Smooth muscle cell (in vitro differentiated cells): ENCODE measurements around the gene PPARA. TPM values are rescaled to one million over a fixed set of nuclear protein-coding genes. Genes with fewer than 3 reads are reported as not detected.

Source experiments
- DNase-seq: peaks from one replicate; lab custom pipeline; 2025; ENCODE audit not compliant: unreplicated experiment; lab: John Stamatoyannopoulos, UW
- H2AFZ ChIP-seq: fragments of 200-600 bp; sonication (generic); 2 replicates; pipeline ENCODE4 v1.6.0; 2016; ENCODE audit warnings: antibody characterized with exemption, low read depth, mild to moderate bottlenecking
- H3F3A ChIP-seq: fragments of 200-600 bp; sonication (generic); 2 replicates; pipeline ENCODE4 v1.6.0; 2017; ENCODE audit warnings: antibody characterized with exemption, low read depth
- H3K27ac ChIP-seq: fragments of 200-600 bp; sonication (generic); 2 replicates; pipeline ENCODE4 v1.5.1; 2016; ENCODE audit warnings: low read depth, mild to moderate bottlenecking
- H3K27me3 ChIP-seq: fragments of 200-600 bp; sonication (generic); 2 replicates; pipeline ENCODE4 v1.6.1; 2016; ENCODE audit warnings: low read depth, mild to moderate bottlenecking
- H3K36me3 ChIP-seq: fragments of 200-600 bp; sonication (generic); 2 replicates; pipeline ENCODE4 v1.5.1; 2016; ENCODE audit warnings: low read depth
- H3K4me1 ChIP-seq: fragments of 200-600 bp; sonication (generic); 2 replicates; pipeline ENCODE4 v1.5.1; 2016; ENCODE audit warnings: low read depth
- H3K4me2 ChIP-seq: fragments of 200-600 bp; sonication (generic); 2 replicates; pipeline ENCODE4 v1.6.0; 2016; ENCODE audit warnings: mild to moderate bottlenecking
- H3K4me3 ChIP-seq: fragments of 200-600 bp; sonication (generic); 2 replicates; pipeline ENCODE4 v1.5.1; 2016; ENCODE audit warnings: mild to moderate bottlenecking
- H3K79me2 ChIP-seq: fragments of 200-600 bp; sonication (generic); 2 replicates; pipeline ENCODE4 v1.6.0; 2016; ENCODE audit warnings: low read depth, mild to moderate bottlenecking
- H3K9ac ChIP-seq: fragments of 200-600 bp; sonication (generic); 2 replicates; pipeline ENCODE4 v1.6.0; 2016; ENCODE audit warnings: low read depth
- H3K9me3 ChIP-seq: fragments of 200-600 bp; sonication (generic); replicated peaks from 2 replicates; pipeline ENCODE4 v1.5.1; 2016; ENCODE audit warnings: low read depth
- H4K20me1 ChIP-seq: fragments of 200-600 bp; sonication (generic); 2 replicates; pipeline ENCODE4 v1.6.0; 2016; ENCODE audit warnings: low read depth
- CTCF ChIP-seq: fragments of 200-600 bp; sonication (generic); IDR thresholded peaks from 2 replicates; pipeline ENCODE4 v1.5.1; 2017; ENCODE audit warnings: borderline replicate concordance, mild to moderate bottlenecking, antibody characterized with exemption; ENCODE audit not compliant: insufficient read depth, poor library complexity, severe bottlenecking
- WGBS: methylation state at CpG from one replicate; pipeline ENCODE4 v1.1.7; 2016; ENCODE audit warnings: low lambda C conversion rate; 5-methylcytosine and 5-hydroxymethylcytosine counted together
- polyA plus RNA-seq: library from polyadenylated mRNA; unstranded; fragments of >200 nt; fragmentation: Nextera tagmentation; extraction: Ambion mirVana; gene quantifications from 2 replicates; pipeline ENCODE4 v1.2.1, GENCODE V29; 2016
- total RNA-seq: library from RNA; depleted of rRNA; stranded (reverse); fragments of >200 nt; gene quantifications from 2 replicates; pipeline ENCODE4 v1.2.3, GENCODE V29; 2014

The PPARA gene
- total and polyA plus RNA-seq, 2 experiments from 2014 or later, result 9.2 to 18.0 TPM

- WGBS, result 94% methylated on average over 12 of the region's 12 CpGs
- Histone ChIP-seq H2AFZ (no peak overlapping the region), H3K27me3 (no peaks in the 10 kb centered on the region)
Observed at GRCh38 chr22:46237453-46238124, 87.3 kb downstream of the PPARA start.

GRCh38 chr22:46238541-46238940 is 88.2 kb downstream of the PPARA start:
- H3K27me3 ChIP-seq, result no peaks in the 10 kb centered on the region
- no peak overlapping the region for H2AFZ ChIP-seq
- no peaks in the 10 kb centered on the region for H3K79me2 ChIP-seq
- no peaks in the 10 kb centered on the region for H3K36me3 ChIP-seq
- WGBS, result 97% methylated on average over 16 of the region's 16 CpGs
- H3K9ac ChIP-seq, result no peak overlapping the region
- no peaks in the 10 kb centered on the region for H3K4me1 ChIP-seq
- no peak for TF ChIP-seq CTCF
- no peak overlapping the region for H3K27ac ChIP-seq
- no peaks in the 10 kb centered on the region for H4K20me1 ChIP-seq
- no peaks in the 10 kb centered on the region for H3K9me3 ChIP-seq
- no peak overlapping the region for H3K4me3 ChIP-seq
- no peaks in the 10 kb centered on the region for H3F3A ChIP-seq
- no peak overlapping the region for H3K4me2 ChIP-seq
- no peak for DNase-seq

More at GRCh38 chr22:46237453-46238124, 87.3 kb downstream of the PPARA start:
- H3K4me2 ChIP-seq, result no peak overlapping the region
- H3K4me1 ChIP-seq, result no peaks in the 10 kb centered on the region
- H3K9me3 ChIP-seq, result no peaks in the 10 kb centered on the region
- no peaks in the 10 kb centered on the region for H3F3A ChIP-seq
- H3K36me3 ChIP-seq, result no peaks in the 10 kb centered on the region
- H3K9ac ChIP-seq, result no peak overlapping the region
- H3K27ac ChIP-seq, result no peak overlapping the region
- no peak for TF ChIP-seq CTCF
- no peak for DNase-seq
- no peaks in the 10 kb centered on the region for H4K20me1 ChIP-seq
- H3K79me2 ChIP-seq, result no peaks in the 10 kb centered on the region
- H3K4me3 ChIP-seq, result no peak overlapping the region

- Histone ChIP-seq H2AFZ (no peak overlapping the region), H3K27me3 (no peaks in the 10 kb centered on the region), H3K4me1 (no peaks in the 10 kb centered on the region), H3K36me3 (no peaks in the 10 kb centered on the region), H3K9ac (no peak overlapping the region), H3K9me3 (no peaks in the 10 kb centered on the region), H3K79me2 (no peaks in the 10 kb centered on the region), H3K4me2 (no peak overlapping the region), H4K20me1 (no peaks in the 10 kb centered on the region), H3K27ac (no peak overlapping the region), H3K4me3 (no peak overlapping the region), H3F3A (no peaks in the 10 kb centered on the region)
- DNase-seq, result no peak
- TF ChIP-seq CTCF, result no peak
- 98% methylated on average over 19 of the region's 20 CpGs for WGBS
Observed at GRCh38 chr22:46239261-46240048, 89.1 kb downstream of the PPARA start.
